HG03064 (cell line): ENCODE measurements around the gene CCN6.
A peak's percentile ranks its signal among the peaks of the same experiment; 100 is the strongest.
"Not testable (repeated sequence)": the region's sequence is repeated elsewhere in the genome, so short reads cannot be mapped to it uniquely, and the experiment has no call there.

ENCODE experiments used
- ATAC-seq: cut with Tn5 transposase; IDR thresholded peaks from one replicate; pipeline ENCODE4 v1.9.1; 2021; ENCODE audit warnings: low read depth; ENCODE audit not compliant: unreplicated experiment

Gene CCN6

DNA sequence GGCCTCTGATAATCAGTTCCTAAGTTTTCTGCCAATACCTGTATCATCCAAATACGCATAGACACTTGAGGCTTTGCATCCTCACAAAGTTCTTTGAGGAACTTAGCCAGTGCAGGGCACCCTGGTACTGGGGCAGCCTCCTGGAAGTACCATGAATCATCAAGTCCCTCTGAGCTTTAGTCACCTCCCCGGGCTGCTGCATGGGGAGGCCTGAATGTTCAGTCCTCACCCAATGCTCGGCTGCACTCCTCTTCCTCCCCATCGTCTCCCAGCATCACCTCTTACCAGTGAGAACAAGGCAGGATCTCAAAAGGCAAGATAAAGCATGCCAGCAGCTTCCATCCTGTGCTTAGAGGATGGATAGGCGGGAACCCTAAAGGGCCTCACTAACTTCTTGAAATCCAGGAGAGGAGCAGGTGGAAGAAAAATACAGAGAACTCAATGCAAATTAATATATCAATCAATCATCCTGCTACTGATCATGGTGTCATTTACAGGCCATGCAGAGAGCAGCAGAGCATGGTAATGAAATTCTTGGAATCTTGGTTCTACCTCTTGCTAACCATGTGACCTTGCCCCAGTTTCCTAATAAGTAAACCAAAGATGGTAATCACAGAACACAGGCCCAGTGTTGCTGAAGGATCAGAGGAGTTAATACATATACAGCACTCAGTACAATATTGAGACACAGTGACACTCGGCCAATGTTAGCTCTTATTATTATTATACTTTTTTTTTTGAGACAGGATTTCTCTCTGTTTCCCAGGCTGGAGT is 4.7 kb upstream of the CCN6 start:
- no peak for ATAC-seq

DNA sequence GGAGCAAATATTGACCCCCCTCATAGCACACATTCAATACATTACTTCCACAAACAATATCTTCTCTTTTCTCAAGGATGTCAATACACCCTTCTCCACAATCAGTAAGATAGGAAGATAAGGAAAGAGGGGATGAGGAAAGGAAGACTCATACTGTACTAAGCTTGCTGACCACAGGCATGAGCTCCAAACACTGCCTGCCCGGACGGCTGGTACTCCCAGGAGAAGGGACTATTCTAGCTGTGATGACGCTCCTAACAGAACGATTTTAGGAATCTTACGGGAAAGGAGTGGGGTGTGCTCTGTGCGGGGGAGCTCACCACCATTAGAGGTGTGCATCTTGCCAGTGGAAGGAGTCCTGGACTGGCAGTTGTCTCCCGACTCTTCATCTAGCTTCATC is 3.9 kb upstream of the CCN6 start:
- ATAC-seq: no peak

DNA sequence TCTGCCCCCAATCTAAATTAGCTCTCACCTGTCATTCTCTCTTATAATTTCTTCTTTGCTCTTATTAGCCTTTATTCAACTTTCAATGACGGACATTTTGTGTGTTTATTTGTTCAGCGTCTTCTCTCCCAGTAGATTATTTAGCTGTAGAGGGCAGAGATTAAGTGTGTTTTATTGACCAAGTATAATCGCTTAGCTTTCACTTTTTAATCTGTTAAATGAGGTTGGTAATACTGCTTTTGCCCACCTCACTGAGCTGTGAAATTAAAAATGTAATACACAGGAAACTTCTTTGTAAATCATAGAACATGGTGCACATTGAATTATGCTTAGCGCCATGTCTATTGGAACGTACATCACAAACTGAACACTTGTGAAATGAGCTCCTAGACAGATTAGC is 3.5 kb upstream of the CCN6 start:
- ATAC-seq: no peak

DNA sequence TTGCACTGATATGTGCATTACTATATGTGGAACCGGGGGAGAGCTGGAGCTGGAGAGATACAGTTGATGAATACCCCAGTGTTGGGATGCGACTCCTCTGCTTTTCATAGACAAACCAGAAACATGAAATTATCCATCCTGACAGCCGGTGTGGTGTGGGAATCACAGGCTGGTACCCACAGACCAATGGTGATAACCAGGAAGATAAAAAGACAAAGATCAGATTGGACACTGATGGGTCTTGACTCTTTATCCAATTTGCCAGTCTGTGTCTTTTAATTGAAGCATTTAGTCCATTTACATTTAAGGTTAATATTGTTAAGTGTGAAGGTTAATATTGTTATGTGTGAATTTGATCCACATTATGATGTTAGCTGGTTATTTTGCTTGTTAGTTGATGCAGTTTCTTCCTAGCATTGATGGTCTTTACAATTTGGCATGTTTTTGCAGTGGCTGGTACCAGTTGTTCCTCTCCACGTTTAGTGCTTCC is 2.6 kb upstream of the CCN6 start:
- not testable (repeated sequence) for ATAC-seq

DNA sequence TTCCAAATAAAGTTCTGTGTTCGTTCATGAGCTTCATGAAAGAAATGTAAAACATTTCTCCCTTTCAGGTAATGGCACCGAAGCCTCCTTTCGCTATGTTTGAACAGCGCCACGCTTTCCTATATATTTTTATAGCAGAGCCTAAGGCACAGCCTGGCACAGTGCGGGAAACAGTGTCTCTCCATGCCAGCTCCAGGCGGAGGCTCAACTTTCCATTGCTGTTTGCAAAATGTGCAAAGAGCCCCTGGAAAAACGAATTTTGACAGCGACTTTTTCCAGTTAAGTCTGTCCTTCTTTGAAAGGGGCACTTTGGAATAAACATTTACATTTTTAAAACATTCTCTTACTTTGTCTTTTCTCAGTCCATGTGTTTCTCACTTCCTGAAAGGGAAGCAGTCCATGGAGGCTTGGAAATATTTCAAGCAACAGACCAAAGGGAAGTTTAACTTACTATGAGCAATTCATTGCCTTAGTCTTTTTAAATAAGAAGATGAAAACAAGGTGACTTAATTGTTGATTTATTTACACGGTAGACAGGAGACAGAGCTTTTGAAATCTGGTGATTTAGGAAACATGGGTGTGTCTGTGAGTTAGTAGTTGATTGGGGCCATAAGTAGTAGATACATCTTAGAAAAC is 769 bp downstream of the CCN6 start:
- no peak for ATAC-seq

DNA sequence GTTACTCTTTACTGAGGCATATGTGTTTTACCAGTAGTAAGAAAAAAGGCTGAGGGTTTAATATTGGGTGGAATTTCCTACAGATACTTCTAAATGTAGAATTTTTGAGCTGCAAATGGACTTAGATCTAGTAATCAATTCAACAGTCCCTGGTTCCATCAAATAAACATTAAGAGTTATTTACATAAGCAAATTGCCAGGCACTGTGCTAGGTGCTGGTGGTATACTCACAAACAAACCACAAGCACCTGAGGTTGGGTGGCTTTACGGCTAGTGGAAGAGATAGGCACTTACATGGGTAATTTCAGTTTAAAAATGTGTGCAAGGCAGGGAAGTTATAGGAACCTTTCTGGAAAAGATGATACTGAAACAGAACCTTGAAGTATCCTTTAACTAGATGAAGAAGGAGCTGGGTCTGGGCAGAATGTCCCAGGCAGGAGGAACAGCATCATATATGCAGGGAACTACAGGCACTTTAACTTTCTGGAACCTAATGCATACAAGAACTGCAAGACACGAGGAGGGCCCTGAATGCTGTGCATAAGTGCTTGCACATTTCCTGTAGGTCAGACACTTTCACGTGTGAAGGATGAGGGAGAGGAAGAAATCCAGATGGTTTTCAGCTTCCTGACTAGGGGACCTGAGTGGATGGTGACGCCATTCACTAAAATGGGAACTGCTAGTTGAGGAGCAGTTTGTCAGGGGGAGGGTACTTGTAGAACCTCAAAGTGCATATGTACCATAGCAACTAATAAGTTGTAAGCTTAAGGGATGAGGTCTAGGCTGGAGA is 4.5 kb downstream of the CCN6 start:
- ATAC-seq: no peak

DNA sequence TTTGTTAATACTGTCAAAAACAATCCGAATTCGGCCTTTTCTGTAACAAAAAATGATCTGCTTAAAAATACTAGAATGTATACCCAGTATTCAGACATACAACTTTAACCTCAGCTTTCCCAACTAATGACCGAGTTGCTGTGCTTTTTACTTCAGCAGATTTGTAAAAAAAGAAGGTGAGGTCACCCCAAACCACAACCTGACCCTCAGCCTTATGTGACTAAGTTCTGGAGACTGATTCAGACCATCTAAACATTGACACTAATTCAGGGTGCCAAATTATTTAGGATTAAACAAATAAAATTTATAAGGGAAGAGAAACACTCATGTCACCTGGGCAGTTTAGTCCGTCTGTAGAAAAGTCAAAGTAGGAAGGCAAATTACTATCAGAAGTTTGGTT is 7.7 kb downstream of the CCN6 start:
- no peak for ATAC-seq

DNA sequence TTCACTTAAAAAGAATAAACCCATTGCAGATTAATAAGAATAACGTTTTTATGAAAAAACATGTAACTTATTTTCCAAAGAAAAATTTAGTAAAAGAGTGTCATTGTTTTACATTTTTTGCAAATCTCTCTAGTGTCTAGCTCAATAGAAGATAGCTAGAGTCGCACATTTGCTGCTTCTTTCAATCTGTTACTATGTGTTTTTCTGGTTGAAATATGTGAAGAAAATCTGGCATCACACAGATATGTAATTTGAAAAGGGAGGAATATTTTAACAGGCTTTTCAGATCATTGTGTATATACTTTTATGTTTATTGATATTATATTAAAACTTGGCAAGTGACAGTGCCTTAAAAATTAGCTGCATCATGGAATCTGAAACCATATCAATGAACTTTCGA is 9.1 kb downstream of the CCN6 start:
- no peak for ATAC-seq

DNA sequence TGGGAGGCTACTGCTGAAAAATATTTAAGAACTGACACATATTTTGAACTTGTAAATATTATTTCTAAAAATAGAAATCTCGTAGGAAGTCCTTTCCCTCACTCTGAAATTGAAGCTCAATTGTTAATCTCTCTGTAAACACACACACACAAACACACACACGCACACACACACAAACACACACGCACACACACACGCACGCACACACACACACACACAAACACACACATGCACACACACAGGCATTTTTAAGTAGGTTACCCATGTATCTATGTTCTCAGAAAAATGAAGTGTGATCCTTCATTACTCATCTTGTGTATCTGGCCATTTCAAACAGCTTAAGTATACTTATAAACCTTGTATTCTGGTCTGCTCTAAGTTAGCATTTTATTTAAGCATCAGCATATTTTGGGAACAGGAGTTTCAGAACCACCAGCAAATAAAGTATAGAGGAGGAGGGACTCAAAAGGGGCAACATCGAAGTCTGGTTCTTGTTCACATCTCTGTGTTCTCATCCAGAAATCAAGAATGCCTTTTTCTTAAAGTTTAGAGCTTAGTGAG is 11.6 kb downstream of the CCN6 start:
- no peak for ATAC-seq

DNA sequence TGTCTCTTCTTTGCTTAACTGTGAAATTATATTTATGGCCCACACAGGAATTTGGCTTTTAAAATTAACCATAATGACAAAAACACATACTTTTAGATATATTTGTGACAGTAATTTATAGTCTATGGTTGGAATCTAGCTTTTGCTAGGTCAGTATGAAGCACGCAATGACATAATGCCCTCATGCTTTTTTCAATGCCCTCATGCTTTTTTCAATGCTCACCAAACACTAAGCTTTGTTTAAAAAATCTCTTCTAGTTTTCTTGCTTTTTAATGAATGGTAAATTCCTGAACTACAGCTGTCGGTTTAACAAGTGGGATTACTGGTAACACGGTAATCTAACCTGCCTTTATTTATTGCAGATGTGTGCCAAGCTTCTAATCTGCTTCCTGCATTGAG is 12.7 kb downstream of the CCN6 start:
- ATAC-seq: no peak

DNA sequence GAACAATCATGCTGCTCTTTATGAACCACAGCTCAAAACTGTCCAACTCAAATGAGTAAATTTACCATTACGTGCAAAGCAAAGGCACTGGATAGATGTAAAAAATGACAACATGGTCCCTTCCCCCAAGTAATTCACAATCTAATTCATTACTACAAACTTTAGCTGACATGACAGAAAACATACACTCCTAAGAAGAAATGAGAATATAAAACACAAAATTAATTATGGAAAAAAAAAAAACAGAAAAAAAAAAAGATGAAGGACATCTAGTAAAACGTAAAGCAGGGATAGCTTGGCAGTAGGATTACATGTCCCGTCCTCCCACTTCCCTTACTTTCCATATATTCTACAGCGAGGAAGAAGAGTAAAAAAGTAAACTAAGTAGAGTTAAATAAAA is 27.7 kb downstream of the CCN6 start:
- no peak for ATAC-seq

DNA sequence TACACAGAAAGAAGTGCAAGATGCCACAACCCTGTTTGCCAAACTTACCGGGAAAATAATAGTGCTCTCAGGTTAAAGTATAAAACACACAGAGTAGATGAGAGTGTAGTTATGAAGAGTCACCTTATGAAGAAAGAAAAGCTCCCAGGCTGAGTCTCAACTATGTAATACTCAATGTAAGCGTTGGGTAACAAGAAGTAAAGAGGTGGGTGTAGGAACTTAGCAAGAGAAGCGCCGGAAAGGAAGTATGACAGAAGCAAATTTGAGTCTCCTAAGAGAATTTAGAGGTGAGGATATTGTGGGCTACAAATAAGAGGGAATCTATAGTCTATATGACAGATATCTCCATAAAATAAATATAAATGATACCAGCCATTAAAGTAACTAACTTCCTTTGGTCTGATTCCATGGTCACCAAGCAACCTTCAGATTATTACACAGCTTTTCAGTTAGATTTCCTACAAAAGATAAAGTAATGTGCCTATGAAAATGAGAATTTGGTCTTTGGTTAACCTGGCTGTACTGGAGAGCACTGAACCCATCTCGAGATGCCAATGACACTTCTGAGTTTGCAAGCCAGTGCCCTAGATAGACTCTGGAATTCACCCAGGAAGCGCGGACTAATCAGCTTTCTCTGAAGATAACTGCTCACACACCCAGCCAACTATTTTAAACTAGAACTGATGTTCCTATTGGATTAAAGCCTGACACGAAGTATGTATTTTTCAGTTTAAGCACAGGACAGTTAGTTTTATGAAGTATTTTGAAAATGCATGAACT is 31.6 kb downstream of the CCN6 start:
- no peak for ATAC-seq

DNA sequence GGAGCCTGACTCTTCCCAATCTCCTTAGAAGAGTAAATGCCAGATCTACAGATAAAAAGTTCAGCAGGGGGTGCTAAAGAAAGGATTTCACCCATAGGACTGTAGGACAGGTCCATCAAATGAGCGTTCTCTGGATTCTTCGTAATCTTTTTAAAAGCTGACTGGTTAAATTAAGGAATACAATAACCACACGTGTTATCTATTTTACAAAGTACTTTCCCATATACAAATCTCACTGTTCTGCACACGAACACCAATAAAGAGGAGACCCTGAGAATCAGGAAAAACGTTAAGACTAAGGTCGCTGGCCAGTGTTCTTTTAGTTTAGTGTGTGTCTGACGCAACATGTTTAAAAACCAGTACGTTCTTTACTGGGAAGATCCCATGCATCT is 32.8 kb downstream of the CCN6 start:
- ATAC-seq: no peak

DNA sequence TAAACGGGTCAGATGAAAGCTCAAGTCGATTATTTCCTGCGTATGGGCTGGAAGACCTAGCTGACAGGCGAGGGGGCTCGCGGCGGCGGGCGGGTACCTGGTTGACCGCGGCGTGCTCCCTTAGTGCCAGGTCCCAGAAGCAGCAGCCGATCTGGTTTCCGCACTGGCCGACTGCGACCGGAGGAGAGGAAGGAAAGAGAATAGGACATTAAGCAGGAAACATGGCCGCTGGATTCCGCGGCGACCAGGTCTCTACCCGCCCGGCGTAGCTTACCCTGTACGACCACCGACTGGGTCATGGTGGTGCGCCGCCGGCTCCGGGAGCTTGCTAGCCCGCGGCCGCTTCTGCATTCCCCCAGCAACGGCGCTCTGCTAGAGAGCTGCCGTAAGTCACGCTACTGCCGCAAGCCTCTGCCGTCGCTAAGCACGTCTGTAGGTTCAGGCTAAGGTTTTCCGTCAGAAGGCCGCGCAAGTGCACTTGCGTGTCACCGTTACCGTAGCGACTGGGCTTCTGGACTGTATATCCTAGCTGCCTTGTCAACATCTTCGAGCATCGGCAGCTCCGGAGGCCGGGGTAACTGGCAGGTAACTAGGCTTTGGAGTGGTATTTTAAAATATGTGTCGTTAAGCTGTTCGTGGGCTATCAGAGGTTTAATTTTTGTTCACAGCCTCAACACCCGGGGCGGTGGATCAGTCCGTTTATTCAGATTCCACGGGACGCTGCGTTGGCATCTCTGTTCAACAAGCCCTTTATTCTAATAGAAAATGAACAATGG is 33.4 kb downstream of the CCN6 start, which contains the start of the genes FAM229B and TUBE1:
TSS of gene FAM229B (plus strand) at position 456 of the 776 bp plus-strand sequence. CDS start 11,693 bp downstream, outside the sequence.
TSS of gene TUBE1 (minus strand) at position 347 of the 776 bp plus-strand sequence. CDS start at position 299, 48 bp downstream.
- peak; percentile 98 for ATAC-seq

DNA sequence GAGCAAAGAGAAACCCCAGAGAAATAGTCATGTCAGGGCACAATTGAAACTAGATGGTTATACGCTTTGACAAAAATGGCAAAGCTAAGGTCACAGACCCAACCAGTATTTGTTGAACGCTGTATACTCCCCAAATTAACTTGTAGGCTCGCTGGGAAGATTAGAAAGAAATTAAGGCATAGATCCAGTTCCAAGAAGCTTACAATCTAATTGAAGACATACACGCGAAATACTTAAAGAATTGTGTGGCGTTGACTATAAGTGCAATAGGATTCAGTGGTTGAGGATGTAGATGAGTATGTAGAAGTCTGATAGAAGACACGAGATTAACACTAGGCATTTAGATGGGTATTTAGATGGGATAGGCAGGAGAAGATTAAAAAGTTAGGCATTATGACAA is 34.0 kb downstream of the CCN6 start:
- ATAC-seq: no peak

DNA sequence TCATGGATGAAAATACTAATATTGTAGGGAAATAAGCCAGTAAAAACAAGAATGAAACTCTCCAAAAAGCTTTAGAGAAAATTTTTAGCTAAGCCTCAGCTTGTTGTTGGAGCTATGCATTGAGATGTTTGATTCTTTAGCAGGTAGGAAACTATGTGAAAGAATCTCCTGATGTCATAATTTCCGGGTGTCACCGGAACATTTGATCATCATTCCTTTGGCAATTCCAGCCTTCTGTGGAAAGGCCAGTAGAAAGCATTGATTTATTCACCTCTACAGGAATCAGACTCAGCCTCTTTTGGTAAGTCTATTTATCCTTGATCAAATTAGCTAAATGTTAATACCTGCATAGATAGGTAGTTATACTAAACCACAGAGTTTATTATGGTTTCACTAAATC is 43.0 kb downstream of the CCN6 start:
- no peak for ATAC-seq

DNA sequence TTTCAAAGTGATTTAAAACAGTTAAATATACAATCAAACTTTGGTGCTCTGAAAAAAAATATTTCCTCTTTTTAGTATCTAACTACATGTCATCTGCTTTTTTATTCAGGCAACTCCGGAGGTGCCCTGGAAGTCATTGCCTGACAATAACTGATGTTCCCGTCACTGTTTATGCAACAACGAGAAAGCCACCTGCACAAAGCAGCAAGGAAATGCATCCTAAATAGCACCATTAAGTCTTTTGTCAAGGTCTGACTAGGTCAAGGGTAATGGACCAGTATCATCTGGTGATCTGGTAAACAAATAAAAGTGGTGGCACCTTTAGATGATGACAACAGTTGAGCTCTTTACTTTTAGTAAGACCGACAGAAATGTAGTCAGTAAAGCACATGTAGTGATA is 46.7 kb downstream of the CCN6 start:
- ATAC-seq: no peak

DNA sequence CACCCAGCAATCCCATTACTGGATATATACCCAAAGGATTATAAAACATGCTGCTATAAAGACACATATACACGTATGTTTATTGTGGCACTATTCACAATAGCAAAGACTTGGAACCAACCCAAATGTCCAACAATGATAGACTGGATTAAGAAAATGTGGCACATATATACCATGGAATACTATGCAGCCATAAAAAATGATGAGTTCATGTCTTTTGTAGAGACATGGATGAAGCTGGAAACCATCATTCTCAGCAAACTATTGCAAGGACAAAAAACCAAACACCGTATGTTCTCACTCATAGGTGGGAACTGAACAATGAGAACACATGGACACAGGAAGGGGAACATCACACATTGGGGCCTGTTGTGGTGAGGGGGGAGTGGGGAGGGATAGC is 52.1 kb downstream of the CCN6 start:
- ATAC-seq: not testable (repeated sequence)

DNA sequence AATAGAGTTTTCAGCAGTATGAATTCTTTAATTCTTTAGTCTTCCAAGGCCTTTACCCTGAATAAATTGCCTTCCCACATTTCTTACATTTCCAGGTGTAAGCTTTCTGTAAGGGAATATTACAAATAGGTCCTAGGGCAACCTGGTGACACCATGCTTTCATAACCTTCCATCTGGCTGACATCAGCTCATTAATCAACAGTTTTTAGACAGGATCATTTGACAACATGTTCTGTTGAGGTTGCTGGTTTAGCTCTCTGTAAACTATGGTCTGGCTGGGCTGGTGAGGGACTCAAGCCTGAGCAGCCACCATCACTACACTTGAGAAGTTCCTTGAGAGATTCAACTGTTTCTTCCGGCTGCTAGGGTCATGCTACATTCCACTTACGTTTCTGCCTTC is 52.7 kb downstream of the CCN6 start:
- ATAC-seq: no peak
